OCI-LY3 (cell line): Measurements from ENCODE around the gene TAS2R40.

ENCODE experiments used
- H2AFZ ChIP-seq: fragments of 200-600, 300-600 bp; shearing (Covaris generic); 2 replicates; pipeline ENCODE4 v1.6.0; 2014; ENCODE audit warnings: antibody characterized with exemption, low read depth, low read length
- H3K27ac ChIP-seq: fragments of 200-600, 300-600 bp; sonication (generic); 2 replicates; pipeline ENCODE4 v1.5.1; 2014; ENCODE audit warnings: mild to moderate bottlenecking, low read length, moderate library complexity, mixed read lengths
- H3K27me3 ChIP-seq: fragments of 200-600, 300-600 bp; sonication (generic); 2 replicates; pipeline ENCODE4 v1.6.1; 2014; ENCODE audit warnings: low read depth, low read length, mixed read lengths
- H3K36me3 ChIP-seq: fragments of 200-600, 300-600 bp; sonication (generic); replicated peaks from 2 replicates; pipeline ENCODE3; 2014; ENCODE audit warnings: low read depth, low read length, mixed read lengths
- H3K4me1 ChIP-seq: fragments of 300-600, 200-600 bp; sonication (generic); 2 replicates; pipeline ENCODE4 v1.6.1; 2014; ENCODE audit warnings: low read length, mixed read lengths
- H3K4me2 ChIP-seq: fragments of 200-600, 300-600 bp; sonication (generic); 2 replicates; pipeline ENCODE4 v1.6.1; 2014; ENCODE audit warnings: low read length, mixed read lengths
- H3K4me3 ChIP-seq: fragments of 300-600, 200-600 bp; sonication (generic); 2 replicates; pipeline ENCODE4 v1.5.1; 2014; ENCODE audit warnings: antibody characterized with exemption, mild to moderate bottlenecking, low read length, moderate library complexity
- H3K79me2 ChIP-seq: fragments of 300-600, 200-600 bp; shearing (Covaris generic); 2 replicates; pipeline ENCODE4 v1.6.1; 2014; ENCODE audit warnings: mild to moderate bottlenecking, low read length, mixed read lengths
- H3K9ac ChIP-seq: fragments of 300-600, 200-600 bp; shearing (Covaris generic); 2 replicates; pipeline ENCODE4 v1.6.0; 2014; ENCODE audit warnings: mild to moderate bottlenecking, low read length, moderate library complexity
- H3K9me3 ChIP-seq: fragments of 200-600, 300-600 bp; shearing (Covaris generic); 2 replicates; pipeline ENCODE4 v1.6.1; 2014; ENCODE audit warnings: low read length, mixed read lengths; ENCODE audit not compliant: insufficient read depth
- H4K20me1 ChIP-seq: fragments of 200-600, 300-600 bp; sonication (generic); 2 replicates; pipeline ENCODE4 v1.6.1; 2016; ENCODE audit warnings: low read length, mixed read lengths; ENCODE audit not compliant: insufficient read depth
- CTCF ChIP-seq: fragments of 200-600, 300-600 bp; sonication (generic); IDR thresholded peaks from 2 replicates; pipeline ENCODE4 v1.5.1; 2014; ENCODE audit warnings: antibody characterized with exemption, low read length, low read depth
- EZH2phosphoT487 ChIP-seq: fragments of 200-600 bp; shearing (Covaris generic); IDR thresholded peaks from 2 replicates; pipeline ENCODE4 v1.6.1; 2018; ENCODE audit warnings: antibody characterized with exemption, mixed run types, low read depth

TAS2R40 gene

GRCh38 chr7:143222782-143223181 lies 945 bp downstream of the TAS2R40 start:
- Histone ChIP-seq H3K4me1 (peaks cover 5% of the 10 kb centered on the region), H3K4me3 (no peak overlapping the region)
- TF ChIP-seq CTCF (no peak), EZH2phosphoT487 (no peak)

GRCh38 chr7:143223784-143224183 lies 1.9 kb downstream of the TAS2R40 start:
- no peaks in the 10 kb centered on the region for H3K9me3 ChIP-seq
- no peak overlapping the region for H2AFZ ChIP-seq
- H3K4me2 ChIP-seq: no peak overlapping the region
- H3K4me3 ChIP-seq: no peak overlapping the region
- no peaks in the 10 kb centered on the region for H4K20me1 ChIP-seq
- no peak overlapping the region for H3K27ac ChIP-seq
- TF ChIP-seq EZH2phosphoT487 (no peak), CTCF (no peak)
- no peaks in the 10 kb centered on the region for H3K79me2 ChIP-seq
- H3K9ac ChIP-seq: no peak overlapping the region
- peaks cover 24% of the 10 kb centered on the region for H3K27me3 ChIP-seq
- peaks cover 5% of the 10 kb centered on the region for H3K4me1 ChIP-seq
- H3K36me3 ChIP-seq: no peaks in the 10 kb centered on the region

More at GRCh38 chr7:143222782-143223181, 945 bp downstream of the TAS2R40 start:
- peaks cover 24% of the 10 kb centered on the region for H3K27me3 ChIP-seq
- H3K9ac ChIP-seq: no peak overlapping the region
- no peaks in the 10 kb centered on the region for H4K20me1 ChIP-seq
- H3K9me3 ChIP-seq: no peaks in the 10 kb centered on the region
- no peaks in the 10 kb centered on the region for H3K79me2 ChIP-seq
- no peaks in the 10 kb centered on the region for H3K36me3 ChIP-seq
- H3K27ac ChIP-seq: no peak overlapping the region
- no peak overlapping the region for H3K4me2 ChIP-seq
- H2AFZ ChIP-seq: no peak overlapping the region

GRCh38 chr7:143225047-143225446 lies 3.2 kb downstream of the TAS2R40 start:
- no peak overlapping the region for H3K4me2 ChIP-seq
- no peak overlapping the region for H2AFZ ChIP-seq
- no peak overlapping the region for H3K9ac ChIP-seq
- no peaks in the 10 kb centered on the region for H3K9me3 ChIP-seq
- peaks cover 27% of the 10 kb centered on the region for H3K27me3 ChIP-seq
- no peaks in the 10 kb centered on the region for H3K4me1 ChIP-seq
- no peak overlapping the region for H3K27ac ChIP-seq
- no peaks in the 10 kb centered on the region for H3K79me2 ChIP-seq
- TF ChIP-seq CTCF: no peak
- TF ChIP-seq EZH2phosphoT487: no peak
- no peaks in the 10 kb centered on the region for H4K20me1 ChIP-seq
- H3K4me3 ChIP-seq: no peak overlapping the region
- H3K36me3 ChIP-seq: no peaks in the 10 kb centered on the region

GRCh38 chr7:143227806-143228205 lies 6.0 kb downstream of the TAS2R40 start:
- H3K4me2 ChIP-seq: no peak overlapping the region
- H3K9ac ChIP-seq: no peak overlapping the region
- no peaks in the 10 kb centered on the region for H3K79me2 ChIP-seq
- H3K27ac ChIP-seq: no peak overlapping the region
- H3K9me3 ChIP-seq: no peaks in the 10 kb centered on the region
- H3K4me3 ChIP-seq: no peak overlapping the region
- H4K20me1 ChIP-seq: no peaks in the 10 kb centered on the region
- peaks cover 23% of the 10 kb centered on the region for H3K27me3 ChIP-seq
- no peaks in the 10 kb centered on the region for H3K36me3 ChIP-seq
- H3K4me1 ChIP-seq: no peaks in the 10 kb centered on the region
- H2AFZ ChIP-seq: no peak overlapping the region
- TF ChIP-seq CTCF (no peak), EZH2phosphoT487 (no peak)
